HL-60 (cell line): ENCODE data around the gene IL32.

Experiments used
- GABPA ChIP-seq: IDR thresholded peaks from 2 replicates; pipeline ENCODE4 v1.6.1; 2012; ENCODE audit warnings: low read depth
- TF ChIP-seq, protein P1 (sequence below): IDR thresholded peaks from one replicate; pipeline ENCODE4 v1.5.1; 2011; ENCODE audit warnings: low read length, control low read depth, inconsistent platforms; ENCODE audit not compliant: insufficient read depth
- TF ChIP-seq, protein P2 (sequence below): IDR thresholded peaks from 2 replicates; pipeline ENCODE4 v1.6.1; 2012; ENCODE audit warnings: low read depth; ENCODE audit not compliant: insufficient replicate concordance

DNA sequence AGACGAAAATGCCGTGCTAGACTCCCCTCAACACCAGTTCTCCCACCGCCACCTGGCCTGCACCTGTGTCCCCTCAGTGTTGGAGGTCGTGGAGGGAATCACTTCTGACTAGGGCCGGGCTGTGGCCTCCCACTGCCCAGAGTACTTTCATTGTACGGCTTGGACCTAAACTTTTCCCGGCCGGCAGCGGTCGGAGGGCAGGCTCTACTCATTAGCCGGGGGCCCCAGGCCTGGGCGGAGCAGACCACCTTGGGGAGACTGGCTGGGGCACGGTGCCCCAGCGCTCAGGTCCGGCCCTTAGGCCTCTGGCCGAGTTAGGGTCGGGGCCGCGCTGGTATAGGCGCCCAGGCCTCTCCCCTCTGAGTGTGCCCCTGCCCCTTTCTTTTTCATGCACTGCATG, 48.1 kb upstream of the IL32 start:
- TF ChIP-seq, protein P1, sequence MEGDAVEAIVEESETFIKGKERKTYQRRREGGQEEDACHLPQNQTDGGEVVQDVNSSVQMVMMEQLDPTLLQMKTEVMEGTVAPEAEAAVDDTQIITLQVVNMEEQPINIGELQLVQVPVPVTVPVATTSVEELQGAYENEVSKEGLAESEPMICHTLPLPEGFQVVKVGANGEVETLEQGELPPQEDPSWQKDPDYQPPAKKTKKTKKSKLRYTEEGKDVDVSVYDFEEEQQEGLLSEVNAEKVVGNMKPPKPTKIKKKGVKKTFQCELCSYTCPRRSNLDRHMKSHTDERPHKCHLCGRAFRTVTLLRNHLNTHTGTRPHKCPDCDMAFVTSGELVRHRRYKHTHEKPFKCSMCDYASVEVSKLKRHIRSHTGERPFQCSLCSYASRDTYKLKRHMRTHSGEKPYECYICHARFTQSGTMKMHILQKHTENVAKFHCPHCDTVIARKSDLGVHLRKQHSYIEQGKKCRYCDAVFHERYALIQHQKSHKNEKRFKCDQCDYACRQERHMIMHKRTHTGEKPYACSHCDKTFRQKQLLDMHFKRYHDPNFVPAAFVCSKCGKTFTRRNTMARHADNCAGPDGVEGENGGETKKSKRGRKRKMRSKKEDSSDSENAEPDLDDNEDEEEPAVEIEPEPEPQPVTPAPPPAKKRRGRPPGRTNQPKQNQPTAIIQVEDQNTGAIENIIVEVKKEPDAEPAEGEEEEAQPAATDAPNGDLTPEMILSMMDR, result no peak
- TF ChIP-seq, protein P2, sequence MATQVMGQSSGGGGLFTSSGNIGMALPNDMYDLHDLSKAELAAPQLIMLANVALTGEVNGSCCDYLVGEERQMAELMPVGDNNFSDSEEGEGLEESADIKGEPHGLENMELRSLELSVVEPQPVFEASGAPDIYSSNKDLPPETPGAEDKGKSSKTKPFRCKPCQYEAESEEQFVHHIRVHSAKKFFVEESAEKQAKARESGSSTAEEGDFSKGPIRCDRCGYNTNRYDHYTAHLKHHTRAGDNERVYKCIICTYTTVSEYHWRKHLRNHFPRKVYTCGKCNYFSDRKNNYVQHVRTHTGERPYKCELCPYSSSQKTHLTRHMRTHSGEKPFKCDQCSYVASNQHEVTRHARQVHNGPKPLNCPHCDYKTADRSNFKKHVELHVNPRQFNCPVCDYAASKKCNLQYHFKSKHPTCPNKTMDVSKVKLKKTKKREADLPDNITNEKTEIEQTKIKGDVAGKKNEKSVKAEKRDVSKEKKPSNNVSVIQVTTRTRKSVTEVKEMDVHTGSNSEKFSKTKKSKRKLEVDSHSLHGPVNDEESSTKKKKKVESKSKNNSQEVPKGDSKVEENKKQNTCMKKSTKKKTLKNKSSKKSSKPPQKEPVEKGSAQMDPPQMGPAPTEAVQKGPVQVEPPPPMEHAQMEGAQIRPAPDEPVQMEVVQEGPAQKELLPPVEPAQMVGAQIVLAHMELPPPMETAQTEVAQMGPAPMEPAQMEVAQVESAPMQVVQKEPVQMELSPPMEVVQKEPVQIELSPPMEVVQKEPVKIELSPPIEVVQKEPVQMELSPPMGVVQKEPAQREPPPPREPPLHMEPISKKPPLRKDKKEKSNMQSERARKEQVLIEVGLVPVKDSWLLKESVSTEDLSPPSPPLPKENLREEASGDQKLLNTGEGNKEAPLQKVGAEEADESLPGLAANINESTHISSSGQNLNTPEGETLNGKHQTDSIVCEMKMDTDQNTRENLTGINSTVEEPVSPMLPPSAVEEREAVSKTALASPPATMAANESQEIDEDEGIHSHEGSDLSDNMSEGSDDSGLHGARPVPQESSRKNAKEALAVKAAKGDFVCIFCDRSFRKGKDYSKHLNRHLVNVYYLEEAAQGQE, result no peak
- TF ChIP-seq GABPA, result no peak
